ENCODE data around the gene SNX33. TPM values are rescaled to one million over a fixed set of nuclear protein-coding genes. Genes with fewer than 3 reads are reported as not detected.

SNX33 gene
- total RNA-seq, 1 donor from 2014 or later, result 28.9 TPM

DNA sequence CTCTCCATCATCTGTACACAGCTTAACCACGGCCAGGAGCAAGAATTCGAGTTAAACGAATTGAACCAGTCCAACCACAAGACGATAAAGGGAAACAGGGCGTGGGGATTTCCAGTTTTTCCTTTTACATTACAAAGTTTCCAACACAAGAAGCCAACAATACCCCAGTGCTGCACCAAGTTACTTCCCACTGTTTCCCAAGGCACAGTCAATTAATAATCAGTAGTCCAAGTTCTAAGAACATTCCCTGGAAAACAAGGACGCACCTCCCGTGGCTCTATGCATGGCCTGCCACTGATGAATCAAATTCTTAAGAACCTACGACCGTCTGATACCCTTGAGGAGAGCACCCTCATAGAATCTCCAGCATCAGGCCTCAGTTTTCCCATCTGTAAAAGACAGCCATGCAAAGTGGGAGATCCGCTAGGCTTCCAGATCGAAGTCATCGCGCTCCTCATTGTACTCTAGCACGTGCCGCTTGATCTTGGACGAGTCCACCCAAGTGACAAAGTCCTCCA is 8.5 kb upstream of the SNX33 start:
- intact Hi-C loops (cut with DNase I), result no loop called here
- Histone ChIP-seq H3K4me3 (peak overlapping the region; percentile 76), H3K36me3 (no peaks in the 10 kb centered on the region), H3K4me1 (peaks cover 34% of the 10 kb centered on the region), H3K9me3 (no peaks in the 10 kb centered on the region), H3K27me3 (ENCODE audit: low read depth) (no peaks in the 10 kb centered on the region), H3K27ac (peak overlapping the region; percentile 94)
- no peak for DNase-seq
- no peak for ATAC-seq
- TF ChIP-seq CTCF (IDR thresholded peaks at IDR 0.05), result no peak

DNA sequence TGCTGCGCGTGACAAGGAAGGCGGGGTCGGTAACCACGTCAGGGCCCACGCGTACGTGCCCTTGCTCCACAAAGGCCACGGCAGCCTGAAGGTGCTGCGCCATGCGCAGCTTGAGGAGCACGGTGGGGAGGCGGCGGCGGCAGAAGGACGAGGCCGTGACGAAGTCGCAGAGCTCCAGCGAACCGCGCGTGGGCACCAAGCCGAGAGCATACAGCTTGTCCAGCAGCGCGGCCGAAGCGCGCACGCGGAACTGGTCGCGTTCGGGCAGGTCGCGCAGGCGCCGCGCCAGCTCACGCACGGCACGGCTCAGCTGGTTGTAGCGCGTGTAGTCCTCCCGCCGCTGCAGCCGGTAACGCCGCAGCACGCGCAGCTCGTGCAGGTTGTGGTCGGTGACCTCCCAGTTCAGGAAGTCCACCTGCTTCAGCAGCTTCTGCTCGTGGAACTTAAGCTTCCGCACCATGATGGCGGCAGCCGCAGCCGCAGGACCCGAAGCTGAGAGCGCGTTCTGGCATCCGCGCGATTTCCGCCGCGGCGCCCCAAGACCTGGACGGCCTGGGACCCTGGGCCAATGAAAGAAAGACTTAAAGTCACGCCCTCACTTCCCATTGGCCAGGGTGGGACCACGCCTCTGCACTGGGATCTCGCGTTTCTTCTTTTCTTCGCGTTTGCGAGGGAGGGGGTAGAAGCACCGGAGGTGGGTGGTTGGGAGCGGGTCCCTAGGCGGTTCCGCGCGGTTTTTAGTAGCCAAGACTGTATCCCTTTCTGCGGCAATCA is 7.8 kb upstream of the SNX33 start, which contains the start of gene IMP3:
Gene IMP3, minus strand, starts transcription at position 516 of the 774 bp plus-strand sequence. Its CDS starts 56 bp downstream, at position 460.
- Histone ChIP-seq H3K27ac (peak within 1 kb of the TSS; percentile 94), H3K4me1 (peaks cover 34% of the 10 kb centered on the region), H3K4me3 (peak within 1 kb of the TSS; percentile 76), H3K36me3 (no peaks in the 10 kb centered on the region), H3K9me3 (no peaks in the 10 kb centered on the region), H3K27me3 (ENCODE audit: low read depth) (no peaks in the 10 kb centered on the region)
- intact Hi-C loops (cut with DNase I), result no loop called here
- DNase-seq (peak; percentile 96), ATAC-seq (peak; percentile 98)
- TF ChIP-seq CTCF (IDR thresholded peaks at IDR 0.05), result no peak

GRCh38 chr15:75640483-75641178 is 7.1 kb upstream of the SNX33 start:
- DNase-seq (peak; percentile 70), ATAC-seq (peak; percentile 34 to 46)
- peaks cover 34% of the 10 kb centered on the region for H3K4me1 ChIP-seq
- H3K4me3 ChIP-seq, result peak overlapping the region; percentile 76
- H3K27ac ChIP-seq, result peak overlapping the region; percentile 94
- TF ChIP-seq CTCF (IDR thresholded peaks at IDR 0.05), result no peak
- no peaks in the 10 kb centered on the region for H3K27me3 ChIP-seq (ENCODE audit: low read depth)
- intact Hi-C loops (cut with DNase I), result no loop called here
- no peaks in the 10 kb centered on the region for H3K36me3 ChIP-seq
- H3K9me3 ChIP-seq, result no peaks in the 10 kb centered on the region

- DNase-seq (no peak), ATAC-seq (no peak)
- Histone ChIP-seq H3K36me3 (no peaks in the 10 kb centered on the region), H3K4me1 (peaks cover 37% of the 10 kb centered on the region), H3K9me3 (no peaks in the 10 kb centered on the region), H3K4me3 (no peak overlapping the region), H3K27ac (peak overlapping the region; percentile 94), H3K27me3 (ENCODE audit: low read depth) (no peaks in the 10 kb centered on the region)
- intact Hi-C loops (cut with DNase I), result no loop called here
- TF ChIP-seq CTCF (IDR thresholded peaks at IDR 0.05), result no peak
Measured at GRCh38 chr15:75641179-75641503, 6.6 kb upstream of the SNX33 start.

GRCh38 chr15:75641603-75642002 is 6.1 kb upstream of the SNX33 start:
- Histone ChIP-seq H3K4me3 (no peak overlapping the region), H3K36me3 (no peaks in the 10 kb centered on the region), H3K9me3 (no peaks in the 10 kb centered on the region), H3K27me3 (ENCODE audit: low read depth) (no peaks in the 10 kb centered on the region), H3K27ac (no peak overlapping the region), H3K4me1 (peaks cover 42% of the 10 kb centered on the region)
- TF ChIP-seq CTCF (IDR thresholded peaks at IDR 0.05), result no peak
- ATAC-seq (no peak), DNase-seq (no peak)
- intact Hi-C loops (cut with DNase I), result no loop called here
